Adrenal gland (tissue), 5 donors: ENCODE data around the gene SPEG.

Source experiments
- POLR2A ChIP-seq, 2 donors: fragments of 450-650 bp; IDR thresholded peaks; one replicate each; pipeline ENCODE4 v1.6.1; 2017; ENCODE audit warnings: antibody characterized with exemption in 2 of 2, mild to moderate bottlenecking in 2 of 2, moderate library complexity in 1 of 2
- TF ChIP-seq, protein P1 (sequence below), 6 experiments: fragments of 450-650 bp in 4 of 6; fragments of 200-600 bp in 2 of 6; sonication (generic) in 1 of 6; IDR thresholded peaks; 1 replicate in 5 of 6; 2 replicates in 1 of 6; pipeline versions ENCODE4 v1.5.1 to v1.8.0; 2016 to 2021; ENCODE audit warnings: antibody characterized with exemption in 6 of 6, mild to moderate bottlenecking in 2 of 6, moderate library complexity in 1 of 6
- donor health status: DM: no; HTN: no; CAD: no.

DNA sequence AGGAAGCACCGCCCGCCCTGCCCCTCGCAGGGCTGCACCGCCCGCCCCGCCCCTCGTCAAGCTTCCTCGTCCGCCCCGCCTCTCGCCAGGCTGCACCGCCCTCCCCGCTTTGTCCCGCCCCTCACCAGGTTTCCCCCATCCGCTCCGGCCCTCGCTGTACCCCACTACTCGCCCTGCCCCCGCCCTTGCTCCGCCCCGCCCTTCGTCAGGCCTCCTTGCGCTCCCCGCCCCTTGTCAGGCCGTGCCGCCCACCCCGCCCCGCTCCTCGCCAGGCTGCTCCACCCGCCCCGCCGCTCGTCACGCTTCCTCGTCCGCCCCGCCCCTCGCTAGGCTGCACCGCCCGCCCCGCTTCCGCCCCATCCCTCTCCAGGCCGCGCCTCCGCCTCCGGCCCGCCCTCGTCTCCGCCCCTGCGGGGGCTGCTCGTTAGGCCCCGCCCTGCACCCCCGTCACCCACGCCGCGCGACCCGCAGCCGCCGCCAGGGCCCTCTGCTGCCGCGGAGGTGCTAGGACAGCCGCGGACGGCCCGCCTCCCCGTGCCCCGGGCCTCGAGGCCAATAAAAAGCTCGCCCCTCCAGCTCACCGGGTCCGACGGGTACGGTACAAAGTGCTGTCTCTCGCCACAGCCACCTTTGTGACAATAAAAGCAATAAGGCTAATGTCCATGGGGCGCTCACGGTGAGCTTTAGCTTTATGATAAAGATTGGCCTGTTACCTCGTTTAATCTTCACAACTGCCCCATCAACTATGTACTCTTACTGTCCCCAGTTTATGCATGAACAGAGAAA is 46.3 kb upstream of the SPEG start:
- peak in 1 of 2 donors; percentile 30 for TF ChIP-seq POLR2A (IDR thresholded peaks at IDR 0.05)
- TF ChIP-seq, protein P1, sequence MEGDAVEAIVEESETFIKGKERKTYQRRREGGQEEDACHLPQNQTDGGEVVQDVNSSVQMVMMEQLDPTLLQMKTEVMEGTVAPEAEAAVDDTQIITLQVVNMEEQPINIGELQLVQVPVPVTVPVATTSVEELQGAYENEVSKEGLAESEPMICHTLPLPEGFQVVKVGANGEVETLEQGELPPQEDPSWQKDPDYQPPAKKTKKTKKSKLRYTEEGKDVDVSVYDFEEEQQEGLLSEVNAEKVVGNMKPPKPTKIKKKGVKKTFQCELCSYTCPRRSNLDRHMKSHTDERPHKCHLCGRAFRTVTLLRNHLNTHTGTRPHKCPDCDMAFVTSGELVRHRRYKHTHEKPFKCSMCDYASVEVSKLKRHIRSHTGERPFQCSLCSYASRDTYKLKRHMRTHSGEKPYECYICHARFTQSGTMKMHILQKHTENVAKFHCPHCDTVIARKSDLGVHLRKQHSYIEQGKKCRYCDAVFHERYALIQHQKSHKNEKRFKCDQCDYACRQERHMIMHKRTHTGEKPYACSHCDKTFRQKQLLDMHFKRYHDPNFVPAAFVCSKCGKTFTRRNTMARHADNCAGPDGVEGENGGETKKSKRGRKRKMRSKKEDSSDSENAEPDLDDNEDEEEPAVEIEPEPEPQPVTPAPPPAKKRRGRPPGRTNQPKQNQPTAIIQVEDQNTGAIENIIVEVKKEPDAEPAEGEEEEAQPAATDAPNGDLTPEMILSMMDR (IDR thresholded peaks at IDR 0.05), result peak; percentile 12 to 85 (median 64)
